SK-N-MC (cell line): ENCODE measurements around the gene MOXD1.

Source experiments
- EZH2 ChIP-seq: fragments of 200-600 bp; sonication (generic); IDR thresholded peaks from one replicate; pipeline ENCODE4 v1.6.1; 2017; ENCODE audit warnings: antibody characterized with exemption
- FOXP2 ChIP-seq: optimal IDR thresholded peaks from 2 replicates; pipeline ENCODE3; 2011; ENCODE audit warnings: mild to moderate bottlenecking, moderate library complexity; ENCODE audit not compliant: insufficient read depth; ENCODE audit errors: extremely low read length, control extremely low read depth
- POLR2AphosphoS5 ChIP-seq: IDR thresholded peaks from 2 replicates; pipeline ENCODE4 v1.6.1; 2012; ENCODE audit warnings: mild to moderate bottlenecking, low read depth, low read length, borderline replicate concordance

- TF ChIP-seq POLR2AphosphoS5 (no peak), EZH2 (no peak), FOXP2 (no peak)
Observed at GRCh38 chr6:132341646-132342045, 59.6 kb downstream of the MOXD1 start.
